Activated CD8-positive, alpha-beta T cell treated with anti-CD3 and anti-CD28 coated beads for 36 hours (primary cell): ENCODE results near the gene MAP7. TPM values are rescaled to one million over a fixed set of nuclear protein-coding genes. Genes with fewer than 3 reads are reported as not detected.
"Not testable (repeated sequence)": the region's sequence is repeated elsewhere in the genome, so short reads cannot be mapped to it uniquely, and the experiment has no call there.

Experiments used
- ATAC-seq: fragments of 200-7000 bp; cut with Tn5 transposase; one replicate; pipeline ENCODE4 v1.10.0; 2021; ENCODE audit warnings: mild to moderate bottlenecking, moderate library complexity
- CTCF ChIA-PET: fragments of 350-600 bp; sonication (Branson Sonifier 250); formaldehyde crosslinking; loops from one replicate; lab custom pipeline; 2021; ENCODE audit warnings: antibody characterized with exemption; lab: Charles Lee
- POLR2A ChIA-PET: fragments of 350-600 bp; sonication (Branson Sonifier 250); formaldehyde crosslinking; loops from one replicate; lab custom pipeline; 2021; ENCODE audit warnings: antibody characterized with exemption; lab: Charles Lee
- DNase-seq: peaks from one replicate; pipeline ENCODE4 v3.0.0-alpha.2; 2020
- H3K27ac Mint-ChIP-seq: one replicate; pipeline ENCODE4 v1.8.0; 2021; ENCODE audit warnings: mild to moderate bottlenecking, mixed read lengths
- H3K27me3 Mint-ChIP-seq: one replicate; pipeline ENCODE4 v1.8.0; 2021; ENCODE audit warnings: mixed read lengths
- H3K36me3 Mint-ChIP-seq: one replicate; pipeline ENCODE4 v1.8.0; 2021; ENCODE audit warnings: low read depth, mixed read lengths
- H3K4me1 Mint-ChIP-seq: one replicate; pipeline ENCODE4 v1.8.0; 2021; ENCODE audit warnings: low read depth, mixed read lengths
- H3K4me3 Mint-ChIP-seq: one replicate; pipeline ENCODE4 v1.8.0; 2021; ENCODE audit warnings: mild to moderate bottlenecking, moderate library complexity, mixed read lengths
- H3K9me3 Mint-ChIP-seq: one replicate; pipeline ENCODE4 v1.8.0; 2021; ENCODE audit warnings: mixed read lengths
- CTCF ChIP-seq: fragments of 200-600 bp; IDR thresholded peaks from one replicate; pipeline ENCODE4 v1.8.0; 2022; ENCODE audit warnings: antibody characterized with exemption, mild to moderate bottlenecking
- intact Hi-C: fragments of 100-400 bp; cut with micrococcal nuclease; formaldehyde crosslinking; loops from one replicate; pipeline ENCODE4 v1.10.0; 2022
- total RNA-seq, 2 experiments: library from RNA; stranded (reverse); gene quantifications; one replicate each; pipeline ENCODE4 v1.2.3, GENCODE V29; 2021

Gene MAP7
- total RNA-seq, 2 experiments from 2014 or later = 0.47 to 0.67 TPM

GRCh38 chr6:136486357-136486756 lies 63.9 kb downstream of the MAP7 start:
- H3K36me3 Mint-ChIP-seq = no peaks in the 10 kb centered on the region
- no peaks in the 10 kb centered on the region for H3K9me3 Mint-ChIP-seq
- ChIA-PET POLR2A (interaction anchor here (0.8 kb wide), 1 partner anchor 126 kb away, joined by 3 read pairs; no protein-coding TSS in a partner anchor), CTCF (no interaction called here)
- H3K4me1 Mint-ChIP-seq = no peaks in the 10 kb centered on the region
- no peak overlapping the region for H3K4me3 Mint-ChIP-seq
- ATAC-seq (no peak), DNase-seq (no peak)
- no peak overlapping the region for H3K27ac Mint-ChIP-seq
- intact Hi-C loops = no loop called here
- no peak for TF ChIP-seq CTCF
- no peaks in the 10 kb centered on the region for H3K27me3 Mint-ChIP-seq

GRCh38 chr6:136483906-136484305 lies 66.3 kb downstream of the MAP7 start:
- no peak for ATAC-seq
- TF ChIP-seq CTCF = no peak
- Mint-ChIP-seq H3K27ac (no peak overlapping the region), H3K9me3 (no peaks in the 10 kb centered on the region), H3K4me1 (no peaks in the 10 kb centered on the region), H3K27me3 (no peaks in the 10 kb centered on the region), H3K4me3 (no peak overlapping the region), H3K36me3 (no peaks in the 10 kb centered on the region)
- DNase-seq = no peak
- ChIA-PET CTCF (interaction anchor here (1.1 kb wide), 1 partner anchor 15 kb away, joined by 3 read pairs; no protein-coding TSS in a partner anchor), POLR2A (no interaction called here)
- intact Hi-C loops = no loop called here

GRCh38 chr6:136483005-136483404 lies 67.2 kb downstream of the MAP7 start:
- H3K9me3 Mint-ChIP-seq, H3K27ac Mint-ChIP-seq, POLR2A ChIA-PET, H3K4me3 Mint-ChIP-seq, intact Hi-C loops, H3K36me3 Mint-ChIP-seq, CTCF ChIA-PET, ATAC-seq, DNase-seq, H3K27me3 Mint-ChIP-seq, H3K4me1 Mint-ChIP-seq: not testable (repeated sequence)

GRCh38 chr6:136477548-136477947 lies 72.7 kb downstream of the MAP7 start:
- no peak for TF ChIP-seq CTCF
- CTCF ChIA-PET = no interaction called here
- no peaks in the 10 kb centered on the region for H3K36me3 Mint-ChIP-seq
- DNase-seq = no peak
- POLR2A ChIA-PET = no interaction called here
- peaks cover 12% of the 10 kb centered on the region for H3K27me3 Mint-ChIP-seq
- H3K4me3 Mint-ChIP-seq = no peak overlapping the region
- ATAC-seq = no peak
- intact Hi-C loops = no loop called here
- no peaks in the 10 kb centered on the region for H3K4me1 Mint-ChIP-seq
- H3K27ac Mint-ChIP-seq = no peak overlapping the region
- H3K9me3 Mint-ChIP-seq = no peaks in the 10 kb centered on the region

GRCh38 chr6:136475686-136476085 lies 74.5 kb downstream of the MAP7 start:
- H3K4me3 Mint-ChIP-seq = no peak overlapping the region
- no peaks in the 10 kb centered on the region for H3K4me1 Mint-ChIP-seq
- CTCF ChIA-PET = interaction anchor here (1.4 kb wide), 1 partner anchor 34 kb away, joined by 3 read pairs; no protein-coding TSS in a partner anchor
- H3K9me3 Mint-ChIP-seq = no peaks in the 10 kb centered on the region
- POLR2A ChIA-PET = interaction anchor here (0.5 kb wide), 1 partner anchor 13 kb away, joined by 5 read pairs; no protein-coding TSS in a partner anchor
- DNase-seq = no peak
- H3K27ac Mint-ChIP-seq = no peak overlapping the region
- no peak for ATAC-seq
- peaks cover 12% of the 10 kb centered on the region for H3K27me3 Mint-ChIP-seq
- intact Hi-C loops = no loop called here
- no peaks in the 10 kb centered on the region for H3K36me3 Mint-ChIP-seq
- no peak for TF ChIP-seq CTCF
